Calu3 (cell line): ENCODE data around the gene PNMA8A. TPM values are rescaled to one million over a fixed set of nuclear protein-coding genes. Genes with fewer than 3 reads are reported as not detected.
"Not testable (repeated sequence)": the region's sequence is repeated elsewhere in the genome, so short reads cannot be mapped to it uniquely, and the experiment has no call there.

Experiments
- BruUV-seq: library from RNA; stranded (reverse); fragments of 400-500 nt; replicated peaks from 2 replicates; lab custom pipeline; 2021; lab: Mats Ljungman, UMichigan
- CTCF ChIA-PET: fragments of 300-600 bp; sonication (Branson Sonifier 250); formaldehyde crosslinking; loops from one replicate; lab custom pipeline; 2022; ENCODE audit warnings: antibody characterized with exemption; lab: Charles Lee
- DNase-seq: peaks from one replicate; pipeline ENCODE4 v3.0.0; 2022
- H3K27ac Mint-ChIP-seq: one replicate; pipeline ENCODE4 v1.8.0; 2022; ENCODE audit warnings: mixed read lengths; ENCODE audit not compliant: unreplicated experiment
- H3K27me3 Mint-ChIP-seq: one replicate; pipeline ENCODE4 v1.8.0; 2022; ENCODE audit warnings: mixed read lengths; ENCODE audit not compliant: unreplicated experiment
- H3K36me3 Mint-ChIP-seq: one replicate; pipeline ENCODE4 v1.8.0; 2022; ENCODE audit warnings: mild to moderate bottlenecking, moderate library complexity, mixed read lengths; ENCODE audit not compliant: insufficient read depth, unreplicated experiment
- H3K4me1 Mint-ChIP-seq: one replicate; pipeline ENCODE4 v1.8.0; 2022; ENCODE audit warnings: mild to moderate bottlenecking, low read depth, mixed read lengths; ENCODE audit not compliant: unreplicated experiment
- H3K4me3 Mint-ChIP-seq: one replicate; pipeline ENCODE4 v1.8.0; 2022; ENCODE audit warnings: mild to moderate bottlenecking, low read depth, moderate library complexity, mixed read lengths; ENCODE audit not compliant: unreplicated experiment
- H3K9me3 Mint-ChIP-seq: one replicate; pipeline ENCODE4 v1.8.0; 2022; ENCODE audit warnings: low read depth, mixed read lengths; ENCODE audit not compliant: unreplicated experiment
- CTCF ChIP-seq: fragments of 200-600 bp; IDR thresholded peaks from one replicate; pipeline ENCODE4 v1.8.0; 2022; ENCODE audit warnings: antibody characterized with exemption; ENCODE audit not compliant: unreplicated experiment
- intact Hi-C: fragments of 100-400 bp; cut with micrococcal nuclease; formaldehyde crosslinking; loops from one replicate; pipeline ENCODE4 v1.10.0; 2022; ENCODE audit not compliant: unreplicated experiment
- total RNA-seq: library from RNA; stranded (reverse); gene quantifications from 2 replicates; pipeline ENCODE4 v1.2.3, GENCODE V29; 2022

Gene PNMA8A
- total RNA-seq, 1 experiment from 2014 or later, result 0.61 TPM

- BruUV-seq, result no TSS peak
- Mint-ChIP-seq H3K27ac (no peak overlapping the region), H3K4me3 (no peak overlapping the region), H3K4me1 (peaks cover 10% of the 10 kb centered on the region), H3K27me3 (peaks cover 16% of the 10 kb centered on the region), H3K36me3 (no peaks in the 10 kb centered on the region), H3K9me3 (no peaks in the 10 kb centered on the region)
- TF ChIP-seq CTCF, result no peak
- DNase-seq, result no peak
- intact Hi-C loops, result no loop called here
- CTCF ChIA-PET, result no interaction called here
These were observed 29.5 kb downstream of the PNMA8A start for GRCh38 chr19:46441866-46442265.

GRCh38 chr19:46435689-46436088 lies 35.7 kb downstream of the PNMA8A start:
- intact Hi-C loops, H3K4me3 Mint-ChIP-seq, H3K9me3 Mint-ChIP-seq, DNase-seq, H3K36me3 Mint-ChIP-seq, H3K4me1 Mint-ChIP-seq, H3K27ac Mint-ChIP-seq, BruUV-seq: not testable (repeated sequence)
- H3K27me3 Mint-ChIP-seq, result peaks cover 23% of the 10 kb centered on the region
- CTCF ChIA-PET, result interaction anchor here (0.6 kb wide), 2 partner anchors 10 to 27 kb away, joined by 3 to 4 read pairs; no protein-coding TSS in a partner anchor

GRCh38 chr19:46435009-46435408 lies 36.4 kb downstream of the PNMA8A start:
- CTCF ChIA-PET, result no interaction called here
- TF ChIP-seq CTCF, result no peak
- no peak overlapping the region for H3K4me3 Mint-ChIP-seq

GRCh38 chr19:46433470-46433869 lies 37.9 kb downstream of the PNMA8A start:
- DNase-seq, H3K4me3 Mint-ChIP-seq, H3K4me1 Mint-ChIP-seq, H3K36me3 Mint-ChIP-seq, H3K9me3 Mint-ChIP-seq, CTCF ChIA-PET, intact Hi-C loops, BruUV-seq, H3K27ac Mint-ChIP-seq: not testable (repeated sequence)
- H3K27me3 Mint-ChIP-seq, result peaks cover 45% of the 10 kb centered on the region

More at GRCh38 chr19:46435009-46435408, 36.4 kb downstream of the PNMA8A start:
- peaks cover 30% of the 10 kb centered on the region for H3K27me3 Mint-ChIP-seq
- BruUV-seq, result no TSS peak
- H3K36me3 Mint-ChIP-seq, result no peaks in the 10 kb centered on the region
- intact Hi-C loops, result no loop called here
- DNase-seq, result no peak
- H3K9me3 Mint-ChIP-seq, result no peaks in the 10 kb centered on the region
- no peak overlapping the region for H3K27ac Mint-ChIP-seq
- no peaks in the 10 kb centered on the region for H3K4me1 Mint-ChIP-seq

GRCh38 chr19:46431824-46432223 lies 39.5 kb downstream of the PNMA8A start:
- Mint-ChIP-seq H3K4me3 (no peak overlapping the region), H3K9me3 (no peaks in the 10 kb centered on the region), H3K36me3 (peaks cover 6% of the 10 kb centered on the region), H3K27ac (no peak overlapping the region), H3K27me3 (peaks cover 62% of the 10 kb centered on the region), H3K4me1 (peaks cover 11% of the 10 kb centered on the region)
- no peak for TF ChIP-seq CTCF
- DNase-seq, result no peak
- CTCF ChIA-PET, result interaction anchor here (0.6 to 0.7 kb wide), 2 partner anchors 32 to 53 kb away, joined by 3 to 5 read pairs; no protein-coding TSS in a partner anchor
- BruUV-seq, result no TSS peak
- intact Hi-C loops, result no loop called here
